ENCODE measurements around the gene ATF6.

ATF6 gene

DNA sequence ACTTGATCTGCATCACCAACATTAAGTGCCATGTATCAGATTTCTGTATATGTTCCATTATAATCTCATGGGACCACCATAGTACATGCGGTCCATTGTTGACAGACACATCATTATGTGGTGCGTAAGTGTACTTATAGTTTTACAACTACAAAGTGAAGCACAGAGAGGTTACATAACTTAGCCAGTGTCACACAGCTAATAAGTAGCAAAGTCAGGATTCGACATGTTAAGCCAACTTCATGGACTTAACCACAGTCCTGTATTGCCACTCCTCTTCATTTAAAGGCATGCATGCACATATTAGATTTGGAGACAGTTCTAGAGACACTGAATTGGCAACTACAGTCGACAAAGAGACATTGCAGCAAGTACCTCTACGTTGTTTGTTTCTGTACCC, 120.5 kb downstream of the ATF6 start:
- DNase-seq (ENCODE audit: low read depth in 1 of 2, low spot score in 1 of 2), result no peak

DNA sequence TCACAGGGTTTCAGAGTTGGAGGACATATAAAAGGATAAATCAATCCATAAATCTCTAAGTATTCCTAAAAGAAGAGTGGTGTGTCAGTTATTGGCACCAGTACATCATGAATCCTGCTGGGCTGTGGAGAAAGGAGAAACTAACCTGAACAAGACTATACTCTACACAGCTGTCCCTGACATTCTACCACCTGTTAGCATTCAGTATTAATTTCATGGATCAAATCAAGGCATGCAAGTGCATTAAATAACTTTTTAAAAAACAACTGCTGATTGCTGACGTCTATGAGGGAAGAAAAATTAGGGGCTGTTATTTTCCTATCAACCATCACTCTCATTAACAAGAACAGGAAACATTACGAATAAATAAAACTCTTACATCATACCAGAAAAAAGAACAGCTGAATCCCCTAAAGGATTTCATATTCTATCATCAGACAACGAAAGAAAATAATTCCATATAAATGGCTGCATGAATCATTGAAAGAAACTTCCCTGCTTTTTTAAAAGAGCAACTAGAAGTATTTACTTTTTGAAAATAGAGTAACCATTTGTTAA, 121.7 kb downstream of the ATF6 start:
- no peak for DNase-seq (ENCODE audit: low read depth in 1 of 2, low spot score in 1 of 2)

DNA sequence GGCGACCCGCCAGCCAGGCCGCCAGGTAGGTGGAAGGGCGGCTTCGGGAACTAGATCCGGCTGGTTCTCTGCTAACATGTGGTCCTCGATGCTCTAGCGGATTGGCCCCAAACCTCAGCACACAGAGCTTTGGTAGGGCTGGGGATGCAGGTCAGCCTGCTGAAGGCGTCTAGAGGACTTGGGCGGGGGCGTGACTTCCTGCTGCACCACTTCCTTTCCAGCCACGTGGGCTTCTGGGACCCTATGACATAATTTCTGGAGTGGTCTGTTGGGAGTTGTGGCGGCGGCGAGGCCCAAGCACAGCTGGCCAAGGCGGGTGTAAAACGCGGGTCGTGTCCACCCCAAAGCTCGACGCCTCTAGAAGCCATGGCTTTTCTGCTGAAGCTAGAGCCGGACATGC, 124.5 kb downstream of the ATF6 start:
- DNase-seq (ENCODE audit: low read depth in 1 of 2, low spot score in 1 of 2), result no peak

DNA sequence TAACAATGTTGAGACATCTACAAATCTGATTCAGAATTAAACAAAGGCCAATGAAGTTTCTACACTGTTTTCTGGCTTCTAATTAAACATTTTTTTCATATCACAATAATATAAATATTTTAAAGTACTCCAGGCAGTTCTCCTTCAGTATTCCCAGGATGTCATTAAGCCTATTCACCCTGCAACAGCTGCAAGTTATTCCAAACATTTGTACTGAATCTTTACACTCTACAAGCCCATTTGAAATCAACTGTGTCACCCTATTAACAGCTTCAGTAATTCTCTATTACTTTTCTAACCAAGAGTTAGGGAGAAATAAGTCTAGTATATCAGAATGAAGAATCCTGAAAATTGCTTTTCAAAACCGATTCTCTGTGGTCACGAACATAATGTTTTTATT, 133.0 kb downstream of the ATF6 start:
- no peak for DNase-seq (ENCODE audit: low read depth in 1 of 2, low spot score in 1 of 2)

DNA sequence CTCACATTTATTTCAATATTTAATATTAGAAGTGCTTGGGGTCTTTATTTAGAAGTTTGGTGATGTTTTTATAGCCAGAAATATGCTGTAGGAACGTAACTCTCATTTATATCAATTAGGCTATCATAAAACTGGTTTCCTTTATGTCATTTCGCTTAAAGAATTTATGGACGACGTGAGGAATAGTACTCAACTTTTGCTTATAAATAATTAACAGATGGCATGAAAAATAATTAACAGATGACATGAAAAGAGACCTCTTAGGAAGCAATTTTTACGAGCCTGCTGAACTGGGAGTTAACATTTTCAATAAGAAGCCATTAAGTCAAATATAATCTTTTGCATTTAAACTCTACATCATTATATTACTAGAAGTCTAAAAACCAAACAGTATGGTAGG, 134.0 kb downstream of the ATF6 start:
- no peak for DNase-seq (ENCODE audit: low read depth in 1 of 2, low spot score in 1 of 2)

DNA sequence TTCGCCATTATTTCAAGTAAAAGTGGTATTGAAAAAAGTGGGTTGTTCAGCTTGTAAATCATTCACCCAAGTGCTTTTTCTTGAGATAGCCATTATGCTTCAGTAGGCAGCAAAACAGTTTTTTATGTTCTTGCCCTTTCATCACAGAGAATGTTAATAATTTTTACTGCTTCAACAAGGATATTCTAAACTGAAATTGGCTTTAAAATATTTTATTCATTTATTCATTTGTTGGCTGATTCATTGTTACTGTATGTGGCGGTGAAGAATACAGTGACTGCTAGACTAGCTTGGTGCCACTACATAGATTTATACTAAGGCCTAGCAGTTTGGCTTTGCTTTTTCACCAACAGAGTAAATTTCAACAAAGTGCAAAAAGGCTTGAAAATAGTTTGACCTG, 136.1 kb downstream of the ATF6 start:
- DNase-seq (ENCODE audit: low read depth in 1 of 2, low spot score in 1 of 2), result no peak

DNA sequence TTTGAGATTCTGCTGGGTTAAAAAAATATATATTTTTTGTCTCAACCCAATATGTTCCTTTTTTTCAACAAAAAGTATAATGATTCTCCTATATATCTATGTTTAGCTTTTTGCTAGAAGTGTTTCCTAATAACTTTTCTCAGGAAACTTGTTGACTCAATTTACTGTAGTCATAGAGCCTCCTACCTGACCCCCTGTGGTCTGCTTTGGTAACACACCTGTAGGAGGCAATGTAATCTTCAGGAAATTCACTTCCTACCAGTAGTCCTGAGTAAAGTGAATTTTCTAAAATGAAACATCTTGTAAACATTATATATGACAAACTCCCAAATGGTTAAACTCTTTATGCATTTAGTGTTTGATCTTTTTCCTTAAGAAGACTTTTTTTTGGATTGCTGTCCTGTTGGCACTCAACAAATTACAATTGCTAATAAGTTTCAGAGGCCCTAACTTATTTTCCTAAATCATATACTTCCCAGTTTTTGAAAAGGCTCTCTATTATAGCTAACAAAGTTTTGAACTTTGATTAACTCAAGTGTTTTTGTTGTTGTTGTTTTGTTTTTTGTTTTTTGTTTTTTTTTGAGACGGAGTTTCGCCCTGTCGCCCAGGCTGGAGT, 139.3 kb downstream of the ATF6 start:
- peak in 1 of 2 donors; percentile 17 for DNase-seq (ENCODE audit: low read depth in 1 of 2, low spot score in 1 of 2)

DNA sequence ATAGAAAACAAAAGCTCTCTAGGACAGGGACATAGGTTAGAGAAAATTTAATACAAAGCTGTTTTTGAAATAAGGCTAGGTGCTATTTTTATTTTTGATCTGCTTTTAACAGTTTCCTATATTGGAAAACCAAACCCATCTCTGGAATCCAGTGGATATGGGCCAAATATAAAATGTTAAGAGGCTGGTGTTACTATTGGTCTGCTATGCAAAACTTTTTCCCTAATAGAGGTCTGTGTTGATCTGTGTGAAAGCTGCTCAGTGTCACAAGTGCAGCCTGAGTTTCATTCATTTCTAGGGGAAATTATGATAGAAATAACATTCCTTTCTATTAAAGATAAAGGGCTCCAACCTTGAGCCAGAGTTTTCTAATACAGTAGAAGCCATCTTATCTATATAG, 141.1 kb downstream of the ATF6 start:
- DNase-seq (ENCODE audit: low read depth in 1 of 2, low spot score in 1 of 2), result no peak

DNA sequence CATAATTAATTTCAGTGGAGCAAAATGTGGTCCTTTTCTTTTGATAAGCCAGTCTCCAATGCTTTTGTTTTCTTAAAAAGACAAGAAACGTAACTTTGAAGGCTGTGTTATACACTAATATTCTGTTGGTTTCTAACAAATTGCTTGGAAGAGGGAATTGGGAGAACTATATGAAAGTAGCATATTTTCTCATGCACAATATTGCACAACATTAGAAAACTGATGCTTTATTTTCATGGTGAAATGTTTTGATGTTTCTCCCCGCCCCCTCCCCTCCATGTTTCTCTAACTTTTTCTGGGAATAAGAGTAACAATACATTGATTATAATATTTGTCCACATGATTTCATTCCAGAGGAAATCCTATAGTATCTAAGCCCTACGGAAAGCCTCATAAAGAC, 142.1 kb downstream of the ATF6 start:
- no peak for DNase-seq (ENCODE audit: low read depth in 1 of 2, low spot score in 1 of 2)

DNA sequence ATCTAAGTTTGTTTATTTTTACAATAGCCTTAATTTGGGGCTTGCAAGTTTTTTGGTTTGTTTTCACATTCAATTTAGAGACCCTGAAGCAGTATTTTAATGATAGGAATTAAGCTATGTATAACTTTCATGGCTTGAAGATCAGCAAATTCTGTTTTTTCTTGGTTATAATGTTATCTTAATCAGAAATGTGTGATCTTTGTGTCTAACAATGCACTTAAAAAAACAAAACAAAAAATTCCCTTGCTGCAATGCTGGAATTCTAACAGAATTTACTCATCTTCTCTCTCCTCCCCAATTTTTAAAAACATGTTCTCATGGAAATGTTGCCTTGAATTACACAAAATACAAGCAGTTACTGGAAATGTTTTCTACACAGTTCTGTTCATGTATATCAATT, 144.5 kb downstream of the ATF6 start:
- no peak for DNase-seq (ENCODE audit: low read depth in 1 of 2, low spot score in 1 of 2)

DNA sequence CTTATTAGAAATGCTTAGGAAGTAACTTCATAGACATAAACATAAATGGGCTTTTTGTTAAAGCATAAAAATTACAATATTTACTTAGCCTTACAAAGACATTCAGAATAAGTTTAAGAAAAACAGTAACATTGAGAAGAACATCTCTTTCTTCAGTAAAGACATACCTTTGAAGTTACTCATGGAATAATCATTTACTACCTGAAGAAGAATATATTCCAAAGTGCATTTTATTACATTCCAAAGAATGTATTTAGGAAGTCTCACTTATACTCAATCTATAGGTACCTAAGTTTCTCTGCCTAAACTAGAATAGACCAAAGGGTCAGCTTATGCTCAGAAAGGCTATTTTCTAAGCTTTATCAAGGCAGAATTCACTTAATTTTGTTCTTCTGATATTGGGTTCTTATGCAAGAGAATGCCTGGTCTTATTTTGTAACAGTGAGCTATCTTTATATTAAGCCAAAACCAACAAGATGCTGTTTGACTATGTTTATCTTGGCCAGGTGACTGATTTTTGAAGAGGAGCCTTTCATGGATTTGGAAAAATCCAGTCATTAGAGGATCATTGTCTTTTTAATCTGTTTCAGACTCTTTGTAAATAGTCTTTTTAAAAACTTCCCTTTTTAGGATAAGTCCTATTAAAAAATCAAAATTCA, 147.5 kb downstream of the ATF6 start:
- DNase-seq (ENCODE audit: low read depth in 1 of 2, low spot score in 1 of 2), result no peak

DNA sequence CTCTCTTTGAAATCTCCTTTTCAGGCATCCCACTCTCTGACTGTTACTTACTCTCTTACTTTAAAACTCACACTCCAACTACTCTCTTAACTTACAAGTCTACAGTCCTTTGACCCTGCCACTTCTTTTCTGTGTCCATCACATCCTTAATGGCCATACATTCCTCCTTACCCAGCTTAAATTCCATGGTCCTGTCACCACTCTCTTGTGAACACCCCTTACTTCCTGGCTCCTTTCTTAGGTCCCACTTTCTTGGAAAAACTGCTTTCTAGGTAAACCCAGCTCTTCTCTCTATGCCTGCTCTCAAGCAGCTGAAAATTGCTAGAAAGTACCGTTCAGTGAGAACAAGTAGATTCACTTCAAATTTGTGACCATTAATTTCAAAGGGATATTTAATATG, 148.5 kb downstream of the ATF6 start:
- no peak for DNase-seq (ENCODE audit: low read depth in 1 of 2, low spot score in 1 of 2)

DNA sequence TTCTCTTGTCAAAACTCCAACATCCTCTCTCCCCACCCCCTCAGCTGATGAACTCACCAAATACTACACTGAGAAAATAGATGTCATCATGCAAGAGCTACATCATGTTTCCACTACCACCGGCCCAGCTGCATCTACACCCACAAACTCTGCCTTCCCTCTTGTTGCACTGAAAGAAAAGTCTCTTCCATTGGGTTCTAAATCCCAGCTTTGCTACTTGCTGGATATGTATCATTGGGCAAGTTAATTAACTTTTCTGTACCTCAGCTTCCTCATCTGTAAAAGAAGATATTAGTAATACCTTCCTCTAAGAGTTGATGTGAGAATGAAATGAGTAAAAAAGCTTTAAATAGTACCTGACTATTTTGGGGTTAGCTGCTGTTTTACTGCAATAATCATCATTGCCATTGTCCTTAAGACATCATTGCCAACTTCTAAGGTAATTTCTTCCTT, 149.0 kb downstream of the ATF6 start:
- peak in 1 of 2 donors; percentile 57 for DNase-seq (ENCODE audit: low read depth in 1 of 2, low spot score in 1 of 2)

DNA sequence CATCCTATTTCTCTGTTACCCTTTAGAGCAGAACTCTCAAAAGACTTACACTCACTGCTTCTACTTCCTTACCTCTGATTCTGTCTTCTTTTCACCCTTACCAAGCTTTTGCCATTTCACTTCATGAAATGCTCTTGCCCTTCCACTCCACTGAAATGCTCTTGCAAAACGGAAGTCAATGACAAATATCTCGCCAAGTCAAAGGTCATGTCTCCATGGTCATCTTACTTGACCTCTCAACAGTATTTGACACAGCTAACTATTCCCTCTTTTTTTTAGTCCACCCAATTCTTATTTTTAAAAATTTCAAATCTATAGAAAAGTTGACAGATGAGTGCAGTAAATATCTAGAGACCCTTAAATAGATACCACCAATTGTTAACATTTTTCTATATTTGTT, 149.9 kb downstream of the ATF6 start:
- no peak for DNase-seq (ENCODE audit: low read depth in 1 of 2, low spot score in 1 of 2)

DNA sequence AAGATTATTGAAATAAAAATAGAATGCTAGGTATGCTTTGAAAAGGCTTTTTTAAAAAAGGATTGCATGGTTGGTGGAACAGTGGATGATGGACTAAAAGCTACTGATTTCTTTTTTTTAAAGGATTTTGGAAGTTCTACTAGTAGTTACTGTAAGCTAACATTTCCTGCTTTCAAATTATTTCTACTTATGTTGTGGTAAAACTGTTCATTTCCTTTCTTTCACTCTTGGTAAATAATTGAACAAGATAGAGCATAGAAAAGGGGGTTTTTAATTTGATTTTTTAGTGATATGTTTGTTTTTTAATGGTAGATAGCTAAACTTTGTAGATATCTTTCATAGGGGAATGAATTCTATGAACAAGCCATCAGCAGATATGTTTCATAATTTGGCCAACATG, 153.1 kb downstream of the ATF6 start:
- no peak for DNase-seq (ENCODE audit: low read depth in 1 of 2, low spot score in 1 of 2)

DNA sequence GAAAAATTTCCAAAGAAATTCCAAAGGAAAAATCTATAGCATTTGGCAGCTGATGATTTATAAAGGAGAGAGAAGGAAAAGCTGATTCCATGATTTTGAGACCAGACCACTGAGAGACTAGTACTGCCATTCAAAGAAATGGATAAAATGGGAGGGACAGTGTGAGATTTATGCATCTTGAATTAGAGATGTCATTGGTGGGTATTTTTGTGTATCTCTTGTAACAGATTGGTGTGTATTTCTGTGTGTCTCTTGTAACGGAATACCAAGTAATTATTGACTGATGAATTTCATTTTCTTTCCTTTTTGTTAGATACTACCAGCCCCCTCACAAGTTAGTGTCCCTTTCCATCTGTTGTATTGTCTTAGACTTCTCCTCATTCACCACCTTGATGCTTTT, 155.4 kb downstream of the ATF6 start:
- no peak for DNase-seq (ENCODE audit: low read depth in 1 of 2, low spot score in 1 of 2)

DNA sequence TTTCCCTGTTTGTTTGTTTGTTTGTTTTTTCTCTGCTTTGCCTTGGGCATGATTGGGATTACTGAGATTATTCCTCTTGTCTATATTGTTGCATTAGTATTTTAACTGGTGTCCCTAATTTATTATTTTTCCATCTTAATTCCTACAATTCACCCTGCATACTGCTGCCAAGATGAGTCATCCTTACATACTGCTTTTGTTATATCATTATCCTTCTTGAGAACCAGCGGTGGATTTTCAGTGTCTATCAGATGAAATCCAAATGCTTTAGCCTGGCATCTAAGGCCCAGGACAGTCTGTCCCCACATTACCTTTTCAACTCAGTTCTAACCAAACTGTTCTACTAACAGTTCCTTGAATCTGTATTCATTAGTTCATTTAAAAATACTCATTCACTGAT, 155.9 kb downstream of the ATF6 start:
- DNase-seq (ENCODE audit: low read depth in 1 of 2, low spot score in 1 of 2), result no peak

DNA sequence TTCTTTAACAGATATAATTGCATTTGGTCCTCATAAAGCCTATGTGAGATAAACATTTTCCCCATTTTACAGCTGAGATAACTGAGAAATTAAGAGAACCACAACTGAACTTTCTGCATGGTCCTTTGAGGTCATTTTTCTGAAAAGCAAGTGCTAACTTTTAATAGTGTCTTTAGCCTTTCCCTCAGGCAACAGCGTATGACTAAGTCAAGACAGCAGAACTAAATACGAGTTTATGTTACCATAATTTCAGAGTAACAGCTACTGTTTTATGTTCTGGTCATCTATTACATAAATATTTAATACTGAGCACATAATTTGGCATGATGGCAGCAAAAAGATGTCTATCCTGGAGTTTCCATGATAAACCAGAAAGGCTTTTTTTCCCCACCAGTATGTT, 161.9 kb downstream of the ATF6 start:
- no peak for DNase-seq (ENCODE audit: low read depth in 1 of 2, low spot score in 1 of 2)

DNA sequence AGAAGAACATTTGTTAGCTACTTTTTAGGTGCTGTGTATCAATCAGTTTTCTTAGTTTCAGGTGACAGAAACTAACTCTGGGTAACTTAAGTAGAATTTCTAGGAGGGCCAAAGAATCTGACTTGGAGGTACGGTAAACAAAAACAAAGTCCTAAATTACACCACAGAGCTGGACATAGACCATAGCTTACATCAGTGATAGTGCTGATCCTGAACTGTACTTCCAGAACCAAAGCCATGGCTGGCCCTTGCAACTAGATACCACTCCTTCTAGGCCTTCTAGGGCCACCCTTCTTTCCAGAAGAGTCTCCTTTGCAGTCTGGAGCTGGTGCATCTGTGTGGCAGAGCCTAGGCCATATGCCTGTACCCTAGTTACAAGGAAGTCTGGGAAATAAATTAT, 163.0 kb downstream of the ATF6 start:
- DNase-seq (ENCODE audit: low read depth in 1 of 2, low spot score in 1 of 2), result no peak

DNA sequence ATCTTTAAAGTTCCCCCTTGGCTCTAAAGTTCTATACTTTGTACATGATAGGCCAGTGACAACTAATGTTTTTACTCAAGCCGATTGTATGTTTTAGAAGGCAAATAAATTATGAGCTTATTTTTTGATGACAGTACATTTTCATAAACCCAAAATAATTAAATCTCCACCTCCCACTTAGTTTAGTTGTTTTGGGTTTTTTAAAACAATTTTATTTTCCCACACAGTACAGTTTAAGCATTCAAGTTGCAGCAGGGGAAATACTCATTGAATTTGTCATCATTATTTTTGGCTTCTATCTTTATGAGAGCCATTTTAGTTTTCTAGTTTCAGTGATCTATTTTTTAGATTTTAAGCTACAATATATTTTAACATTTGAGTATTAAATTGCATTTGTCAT, 163.9 kb downstream of the ATF6 start:
- DNase-seq (ENCODE audit: low read depth in 1 of 2, low spot score in 1 of 2), result no peak

DNA sequence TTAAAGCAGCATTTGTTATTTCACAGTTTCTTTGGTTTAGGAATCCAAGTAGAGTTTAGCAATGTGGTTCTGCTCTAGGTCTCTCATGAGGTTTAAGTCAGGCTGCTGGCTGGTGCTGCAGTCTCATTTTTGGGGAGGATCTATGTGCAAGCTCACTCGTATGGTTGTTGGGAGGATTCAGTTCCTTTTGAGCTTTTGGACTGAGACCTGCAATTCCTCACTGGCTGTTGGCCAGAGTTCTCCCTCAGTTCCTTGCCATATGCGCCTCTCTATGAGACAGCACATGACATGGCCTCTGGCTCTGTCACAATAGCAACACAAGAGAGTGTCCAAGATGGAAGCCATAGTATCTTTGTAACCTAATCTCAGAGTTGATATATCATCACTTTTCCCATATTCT, 166.5 kb downstream of the ATF6 start:
- DNase-seq (ENCODE audit: low read depth in 1 of 2, low spot score in 1 of 2), result no peak

DNA sequence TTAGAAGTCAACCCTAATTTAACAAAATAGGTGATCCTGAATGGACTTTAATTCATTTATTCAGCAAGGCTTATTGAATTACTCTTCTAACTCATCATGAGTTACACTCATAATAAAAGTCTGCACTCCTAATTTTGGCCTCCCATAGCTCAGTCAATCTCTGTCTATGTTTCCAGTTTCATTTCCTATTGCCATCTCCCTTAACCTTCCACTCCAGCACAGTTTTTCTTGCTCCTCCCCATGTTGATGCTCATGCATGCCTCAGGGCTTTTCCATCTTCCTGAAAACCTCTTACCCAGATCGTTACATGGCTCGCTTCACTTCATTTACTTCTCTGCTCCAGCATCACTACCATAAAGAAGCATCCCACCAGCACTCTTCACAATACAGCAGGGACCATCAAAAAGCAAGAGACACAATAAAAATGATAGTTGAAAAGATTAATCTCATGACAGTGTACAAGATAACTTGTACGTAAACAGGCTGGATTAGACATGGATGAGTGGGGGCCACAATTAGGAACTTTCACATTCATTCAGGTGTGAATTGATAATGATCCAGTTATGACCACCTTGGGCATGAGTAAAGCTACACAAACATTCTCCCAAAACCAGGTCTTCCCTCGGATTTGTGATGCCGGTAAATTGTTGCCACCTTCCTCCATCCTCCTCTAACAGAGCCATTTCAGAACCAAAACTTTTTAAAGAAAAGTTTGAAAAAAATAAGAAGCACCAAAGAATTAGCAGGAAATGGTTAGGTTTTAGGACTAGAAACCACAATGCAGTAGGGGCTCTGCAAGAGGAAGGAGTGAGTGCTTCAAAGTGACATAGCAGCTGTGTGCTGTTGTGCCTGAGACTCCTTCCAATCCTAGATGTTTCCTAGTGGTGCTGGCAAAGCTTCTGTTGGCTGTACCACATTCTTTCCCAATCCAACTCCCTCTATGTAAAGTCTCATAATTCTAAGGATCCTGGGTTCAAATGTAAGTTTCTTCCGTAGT, 167.8 kb downstream of the ATF6 start:
- no peak for DNase-seq (ENCODE audit: low read depth in 1 of 2, low spot score in 1 of 2)
